Esophagus squamous epithelium (tissue), 5 donors: ENCODE measurements around the gene MDH1. TPM values are rescaled to one million over a fixed set of nuclear protein-coding genes. Genes with fewer than 3 reads are reported as not detected.
A peak's percentile ranks its signal among the peaks of the same experiment; 100 is the strongest.

Experiments
- DNase-seq: peaks from one replicate; lab custom pipeline; 2025; lab: John Stamatoyannopoulos, UW
- H3K27ac ChIP-seq, 4 donors: fragments of 200-600 bp; sonication (generic); one replicate each; pipeline ENCODE4 v1.5.1; 2016 to 2019; ENCODE audit warnings: mild to moderate bottlenecking in 1 of 4
- H3K27me3 ChIP-seq, 4 donors: fragments of 200-600 bp; sonication (generic); 1 replicate in 3 of 4; 2 replicates in 1 of 4; pipeline versions ENCODE4 v1.5.1 to v1.6.0; 2017 to 2021; ENCODE audit warnings: antibody characterized with exemption in 1 of 4
- H3K36me3 ChIP-seq, 3 donors: fragments of 200-600 bp; sonication (generic); one replicate each; pipeline ENCODE4 v1.5.1; 2016 to 2019
- H3K4me1 ChIP-seq, 3 donors: fragments of 200-600 bp; sonication (generic); one replicate each; pipeline ENCODE4 v1.5.1; 2017 to 2019
- H3K4me3 ChIP-seq, 4 donors: fragments of 200-600 bp; sonication (generic); 1 replicate in 3 of 4; 2 replicates in 1 of 4; pipeline ENCODE4 v1.5.1; 2016 to 2019; ENCODE audit warnings: mild to moderate bottlenecking in 2 of 4, moderate library complexity in 1 of 4
- H3K9me3 ChIP-seq, 3 donors: fragments of 200-600 bp; sonication (generic); one replicate each; pipeline ENCODE4 v1.5.1; 2016 to 2019
- CTCF ChIP-seq, 6 experiments: fragments of 450-650 bp in 4 of 6; fragments of 200-600 bp in 2 of 6; sonication (generic) in 2 of 6; IDR thresholded peaks; one replicate each; pipeline ENCODE4 v1.5.1; 2016 to 2019; ENCODE audit warnings: antibody characterized with exemption in 6 of 6, mild to moderate bottlenecking in 4 of 6, moderate library complexity in 4 of 6
- POLR2A ChIP-seq, 4 donors: fragments of 450-650 bp; IDR thresholded peaks; one replicate each; pipeline ENCODE4 v1.6.1; 2017; ENCODE audit warnings: antibody characterized with exemption in 4 of 4, mild to moderate bottlenecking in 4 of 4, moderate library complexity in 3 of 4
- WGBS, 2 donors: methylation state at CpG; one replicate each; pipeline ENCODE4 v1.1.5; 2018; 5-methylcytosine and 5-hydroxymethylcytosine counted together
- intact Hi-C: fragments of 100-400 bp; cut with DNase I; formaldehyde crosslinking; loops from one replicate; pipeline ENCODE4 v1.15.0; 2022
- total RNA-seq, 4 donors: library from RNA; depleted of rRNA; stranded (reverse); fragments of >200 nt; gene quantifications; one replicate each; pipeline ENCODE4 v1.1.0, GENCODE V29; 2016
- donor health status: DM: yes; HTN: yes; CAD: no.

Gene MDH1
- total RNA-seq, 4 donors from 2014 or later: 97.7 to 197 (median 134) TPM

DNA sequence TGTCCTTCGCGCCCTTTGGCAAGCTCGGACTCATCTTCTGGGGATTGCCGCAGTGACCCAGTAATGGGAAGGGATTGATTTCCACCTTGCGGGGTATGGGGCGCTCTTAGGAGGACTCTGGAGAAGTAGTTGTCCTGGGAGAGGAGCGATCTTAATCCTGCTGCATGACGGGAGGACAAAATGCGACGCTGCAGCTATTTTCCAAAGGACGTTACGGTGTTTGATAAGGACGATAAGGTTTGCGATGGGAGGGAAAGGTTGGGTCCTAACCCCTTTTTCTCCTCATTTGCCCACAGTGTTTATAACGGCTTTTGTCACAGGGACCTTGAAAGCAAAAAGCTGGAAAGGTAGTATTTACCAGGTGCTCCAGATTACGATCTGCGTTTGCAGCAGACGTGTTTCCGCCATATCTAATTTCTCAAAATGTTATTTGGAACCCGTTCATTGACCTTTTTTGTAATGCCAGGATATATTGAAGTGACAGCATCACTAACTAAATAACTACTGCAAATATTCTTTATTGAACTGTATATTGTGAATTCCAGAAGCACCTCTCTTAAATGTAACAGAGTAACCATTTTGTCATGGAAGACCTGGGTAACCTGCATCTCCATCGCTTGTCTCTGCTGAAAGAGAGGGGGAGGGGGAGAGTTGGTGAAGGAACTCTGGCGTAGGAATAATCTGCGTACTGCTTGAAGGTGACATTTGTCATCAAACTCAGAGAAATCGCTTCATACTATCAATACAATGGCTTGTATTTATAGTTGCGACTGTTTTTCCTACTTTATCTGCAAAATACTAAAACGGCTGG lies 590 bp downstream of the MDH1 start:
- Histone ChIP-seq H3K4me3 (peak overlapping the region; percentile 74 to 88 (median 80)), H3K27me3 (no peaks in the 10 kb centered on the region), H3K4me1 (peaks cover 3 to 37% (median 14%) of the 10 kb centered on the region in 3 donors), H3K9me3 (no peaks in the 10 kb centered on the region), H3K36me3 (peaks cover 0 to 16% (median 0%) of the 10 kb centered on the region in 3 donors), H3K27ac (peak overlapping the region; percentile 83 to 93 (median 88))
- 9 to 10% methylated on average over 18 to 21 of the region's 26 CpGs for WGBS, 2 donors
- intact Hi-C loops: no loop called here
- TF ChIP-seq CTCF (IDR thresholded peaks at IDR 0.05) (no peak), POLR2A (IDR thresholded peaks at IDR 0.05) (no peak)
- DNase-seq: no peak

GRCh38 chr2:63590626-63591408 lies 2.1 kb downstream of the MDH1 start:
- Histone ChIP-seq H3K27me3 (no peaks in the 10 kb centered on the region), H3K4me1 (peaks cover 3 to 37% (median 14%) of the 10 kb centered on the region in 3 donors), H3K36me3 (peaks cover 0 to 31% (median 0%) of the 10 kb centered on the region in 3 donors), H3K4me3 (no peak overlapping the region), H3K9me3 (no peaks in the 10 kb centered on the region), H3K27ac (no peak overlapping the region)
- DNase-seq: no peak
- TF ChIP-seq CTCF (IDR thresholded peaks at IDR 0.05): no peak
- no peak for TF ChIP-seq POLR2A (IDR thresholded peaks at IDR 0.05)
- intact Hi-C loops: no loop called here
- WGBS, 2 donors: 41 to 44% methylated on average over 3 of the region's 3 CpGs

DNA sequence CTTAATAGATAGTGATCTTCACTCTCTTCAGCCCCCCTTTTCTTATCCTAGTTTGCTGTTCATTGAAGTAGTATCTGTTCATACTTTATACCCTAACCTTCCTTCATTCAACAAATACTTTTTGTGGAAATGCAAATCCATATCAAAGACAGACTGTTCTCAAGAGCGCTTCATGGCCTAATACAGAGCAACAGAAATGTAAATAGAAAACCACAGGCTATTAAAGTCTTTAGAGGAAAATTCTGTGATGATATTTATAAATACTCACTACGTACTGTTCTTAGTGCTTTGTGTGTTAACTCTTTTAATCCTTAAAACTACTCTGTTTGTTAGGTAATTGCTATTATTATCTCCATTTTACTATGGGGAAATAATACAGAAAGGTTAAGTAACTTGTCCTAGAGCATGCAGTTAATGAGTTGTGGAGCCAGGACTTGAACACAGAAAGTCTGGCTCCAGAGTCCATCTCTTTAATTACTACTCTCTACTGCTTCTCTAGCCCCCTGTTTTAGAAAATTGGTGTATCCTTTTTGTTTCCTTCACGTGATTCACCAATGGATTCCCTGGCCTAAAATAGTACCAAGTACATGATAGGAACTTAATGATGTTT lies 2.9 kb downstream of the MDH1 start:
- H3K27ac ChIP-seq: no peak overlapping the region

DNA sequence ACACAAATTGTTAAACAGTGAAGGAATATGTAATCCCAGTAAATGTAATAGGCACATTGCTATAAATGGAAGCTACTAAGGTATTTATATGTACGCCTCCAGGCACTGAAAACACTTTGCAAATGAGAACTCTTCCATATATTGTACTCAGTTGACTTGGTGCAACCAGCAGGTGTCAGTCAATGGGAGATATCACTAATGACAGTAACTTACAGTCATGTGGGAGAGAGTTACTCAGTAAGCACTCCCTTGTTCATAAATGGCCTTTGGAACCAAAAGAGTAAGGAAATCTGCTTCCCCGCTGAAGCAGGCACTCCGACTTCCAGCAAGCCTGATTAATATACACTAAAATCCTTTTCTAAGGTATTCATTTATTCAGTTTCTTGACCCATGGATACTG lies 5.9 kb downstream of the MDH1 start:
- TF ChIP-seq CTCF (IDR thresholded peaks at IDR 0.05) (no peak), POLR2A (IDR thresholded peaks at IDR 0.05) (no peak)
- DNase-seq: no peak
- intact Hi-C loops: no loop called here
- peaks cover under 1 to 22% (median 12%) of the 10 kb centered on the region in 3 donors for H3K4me1 ChIP-seq
- H3K27ac ChIP-seq: no peak overlapping the region
- no peak overlapping the region for H3K4me3 ChIP-seq
- 97 to 99% methylated on average over 3 of the region's 3 CpGs for WGBS, 2 donors
- H3K27me3 ChIP-seq: no peaks in the 10 kb centered on the region
- H3K9me3 ChIP-seq: no peaks in the 10 kb centered on the region
- peaks cover 0 to 69% (median 0%) of the 10 kb centered on the region in 3 donors for H3K36me3 ChIP-seq

More for the DNA sequence above, 2.9 kb downstream of the MDH1 start:
- Histone ChIP-seq H3K4me3 (no peak overlapping the region), H3K9me3 (no peaks in the 10 kb centered on the region), H3K4me1 (peaks cover 3 to 37% (median 14%) of the 10 kb centered on the region in 3 donors), H3K36me3 (peaks cover 0 to 40% (median 0%) of the 10 kb centered on the region in 3 donors), H3K27me3 (no peaks in the 10 kb centered on the region)
- DNase-seq: no peak
- 72 to 82% methylated on average over 3 of the region's 3 CpGs for WGBS, 2 donors
- intact Hi-C loops: no loop called here
- TF ChIP-seq POLR2A (IDR thresholded peaks at IDR 0.05): no peak
- no peak for TF ChIP-seq CTCF (IDR thresholded peaks at IDR 0.05)
